Measurements from ENCODE around the gene TNRC6A. TPM values are rescaled to one million over a fixed set of nuclear protein-coding genes. Genes with fewer than 3 reads are reported as not detected.

TNRC6A gene
- total RNA-seq, 6 donors from 2014 or later = 35.2 to 152 (median 65.3) TPM

- WGBS, 2 donors = 92 to 95% methylated on average over 6 of the region's 6 CpGs
- no peak for DNase-seq
- no peak for ATAC-seq (ENCODE audit: low FRiP score in 2 of 2)
- H3K4me1 ChIP-seq = no peaks in the 10 kb centered on the region
- no peak overlapping the region for H3K4me3 ChIP-seq
- H3K36me3 ChIP-seq = no peaks in the 10 kb centered on the region
- no peaks in the 10 kb centered on the region for H3K9me3 ChIP-seq
- no peak overlapping the region for H3K27ac ChIP-seq
- TF ChIP-seq POLR2A (IDR thresholded peaks at IDR 0.05) = no peak
- TF ChIP-seq EP300 (IDR thresholded peaks at IDR 0.05) = no peak
- TF ChIP-seq POLR2AphosphoS5 (IDR thresholded peaks at IDR 0.05) = no peak
- TF ChIP-seq CTCF (IDR thresholded peaks at IDR 0.05) = no peak
- no peaks in the 10 kb centered on the region for H3K27me3 ChIP-seq
Observed at GRCh38 chr16:24718967-24719521, 10.4 kb upstream of the TNRC6A start.

DNA sequence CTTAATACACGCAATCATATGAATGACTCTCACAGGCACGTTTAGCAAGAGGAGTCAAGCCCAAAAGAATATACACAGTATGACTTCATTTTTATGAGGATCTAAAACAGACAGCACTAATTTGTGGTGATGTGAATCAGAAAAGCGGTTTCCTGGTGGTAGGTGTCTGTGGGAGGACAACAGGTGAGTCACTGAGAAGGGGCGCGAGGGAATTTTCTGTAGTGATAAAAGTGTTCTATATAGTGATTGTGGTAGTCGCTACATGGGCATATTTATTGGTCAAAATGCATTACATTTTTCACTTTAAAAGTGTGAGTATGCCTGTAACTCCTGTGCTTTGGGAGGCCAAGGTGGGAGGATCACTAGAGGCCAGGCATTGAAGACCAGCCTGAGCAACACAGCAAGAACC lies 7.6 kb upstream of the TNRC6A start:
- DNase-seq = no peak
- TF ChIP-seq POLR2AphosphoS5 (IDR thresholded peaks at IDR 0.05) (no peak), CTCF (IDR thresholded peaks at IDR 0.05) (no peak), EP300 (IDR thresholded peaks at IDR 0.05) (no peak), POLR2A (IDR thresholded peaks at IDR 0.05) (no peak)
- no peaks in the 10 kb centered on the region for H3K27me3 ChIP-seq
- no peak for ATAC-seq (ENCODE audit: low FRiP score in 2 of 2)
- 85 to 89% methylated on average over 6 of the region's 6 CpGs for WGBS, 2 donors
- H3K27ac ChIP-seq = no peak overlapping the region
- H3K4me1 ChIP-seq = no peaks in the 10 kb centered on the region
- H3K4me3 ChIP-seq = no peak overlapping the region
- no peaks in the 10 kb centered on the region for H3K9me3 ChIP-seq
- no peaks in the 10 kb centered on the region for H3K36me3 ChIP-seq

DNA sequence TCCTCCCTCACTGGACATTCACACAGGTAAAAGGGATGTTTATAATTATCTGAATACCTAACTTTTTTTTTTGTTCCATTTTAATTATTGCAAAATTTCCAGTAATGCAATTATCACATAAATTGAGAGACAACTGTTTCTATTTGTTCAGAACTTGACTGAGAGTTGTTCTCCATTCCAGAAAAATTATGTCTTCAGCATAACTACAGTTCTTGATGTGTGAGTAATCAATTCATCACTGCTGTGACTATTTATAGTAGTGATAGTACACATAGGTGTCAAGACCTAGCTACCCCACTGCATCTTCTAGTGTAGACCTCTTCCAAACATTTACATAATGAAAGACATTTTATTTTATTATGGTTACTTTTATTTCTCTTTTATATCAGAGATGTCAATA lies 5.8 kb upstream of the TNRC6A start:
- Histone ChIP-seq H3K9me3 (no peaks in the 10 kb centered on the region), H3K27me3 (no peaks in the 10 kb centered on the region), H3K4me1 (peaks cover 0 to 2% (median under 1%) of the 10 kb centered on the region in 4 donors), H3K36me3 (no peaks in the 10 kb centered on the region), H3K27ac (no peak overlapping the region), H3K4me3 (no peak overlapping the region)
- TF ChIP-seq EP300 (IDR thresholded peaks at IDR 0.05) (no peak), POLR2AphosphoS5 (IDR thresholded peaks at IDR 0.05) (no peak), POLR2A (IDR thresholded peaks at IDR 0.05) (no peak), CTCF (IDR thresholded peaks at IDR 0.05) (no peak)
- DNase-seq = no peak
- ATAC-seq (ENCODE audit: low FRiP score in 2 of 2) = no peak

DNA sequence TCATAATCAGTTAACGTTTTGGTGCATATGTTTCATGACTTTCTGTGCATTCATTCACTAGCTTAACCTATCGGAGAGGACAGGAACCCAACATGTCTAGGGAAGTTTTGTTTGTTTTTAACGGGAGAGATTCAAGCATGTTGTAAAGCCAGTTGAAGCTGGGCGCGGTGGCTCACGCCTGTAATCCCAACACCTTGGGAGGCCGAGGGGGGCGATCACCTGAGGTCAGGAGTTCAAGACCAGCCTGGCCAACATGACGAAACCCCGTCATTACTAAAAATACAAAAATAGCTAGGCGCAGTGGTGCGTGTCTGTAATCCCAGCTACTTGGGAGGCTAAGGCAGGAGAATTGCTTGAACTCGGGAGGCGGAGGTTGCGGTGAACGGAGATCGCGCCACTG lies 1.4 kb upstream of the TNRC6A start:
- DNase-seq = peak in 1 of 2 donors; percentile 21
- no peaks in the 10 kb centered on the region for H3K27me3 ChIP-seq
- no peaks in the 10 kb centered on the region for H3K9me3 ChIP-seq
- TF ChIP-seq POLR2A (IDR thresholded peaks at IDR 0.05) = no peak
- no peak for TF ChIP-seq CTCF (IDR thresholded peaks at IDR 0.05)
- TF ChIP-seq POLR2AphosphoS5 (IDR thresholded peaks at IDR 0.05) = no peak
- TF ChIP-seq EP300 (IDR thresholded peaks at IDR 0.05) = no peak
- H3K36me3 ChIP-seq = peaks cover 0 to 8% (median 0%) of the 10 kb centered on the region in 4 donors
- H3K27ac ChIP-seq = no peak overlapping the region
- no peak overlapping the region for H3K4me3 ChIP-seq
- no peak for ATAC-seq (ENCODE audit: low FRiP score in 2 of 2)
- 92 to 96% methylated on average over 18 of the region's 18 CpGs for WGBS, 2 donors
- H3K4me1 ChIP-seq = peaks cover 15 to 29% (median 25%) of the 10 kb centered on the region in 4 donors

- no peaks in the 10 kb centered on the region for H3K9me3 ChIP-seq
- TF ChIP-seq EP300 (IDR thresholded peaks at IDR 0.05) (no peak), CTCF (IDR thresholded peaks at IDR 0.05) (no peak)
- H3K36me3 ChIP-seq = peaks cover 0 to 10% (median 0%) of the 10 kb centered on the region in 4 donors
- DNase-seq = no peak
- H3K4me3 ChIP-seq = peak overlapping the region; percentile 73 to 94 (median 84)
- no peaks in the 10 kb centered on the region for H3K27me3 ChIP-seq
- no peak for ATAC-seq (ENCODE audit: low FRiP score in 2 of 2)
- WGBS, 2 donors = 5 to 9% methylated on average over 8 of the region's 8 CpGs
- H3K27ac ChIP-seq = peak overlapping the region; percentile 86 to 94 (median 90)
- H3K4me1 ChIP-seq = peaks cover 20 to 35% (median 27%) of the 10 kb centered on the region in 4 donors
Observed at GRCh38 chr16:24728891-24729242, 584 bp upstream of the TNRC6A start.

All from upper lobe of left lung (tissue), 6 donors.